ENCODE measurements around the gene AP3B1.
"Not testable (repeated sequence)": the region's sequence is repeated elsewhere in the genome, so short reads cannot be mapped to it uniquely, and the experiment has no call there.

The AP3B1 gene

DNA sequence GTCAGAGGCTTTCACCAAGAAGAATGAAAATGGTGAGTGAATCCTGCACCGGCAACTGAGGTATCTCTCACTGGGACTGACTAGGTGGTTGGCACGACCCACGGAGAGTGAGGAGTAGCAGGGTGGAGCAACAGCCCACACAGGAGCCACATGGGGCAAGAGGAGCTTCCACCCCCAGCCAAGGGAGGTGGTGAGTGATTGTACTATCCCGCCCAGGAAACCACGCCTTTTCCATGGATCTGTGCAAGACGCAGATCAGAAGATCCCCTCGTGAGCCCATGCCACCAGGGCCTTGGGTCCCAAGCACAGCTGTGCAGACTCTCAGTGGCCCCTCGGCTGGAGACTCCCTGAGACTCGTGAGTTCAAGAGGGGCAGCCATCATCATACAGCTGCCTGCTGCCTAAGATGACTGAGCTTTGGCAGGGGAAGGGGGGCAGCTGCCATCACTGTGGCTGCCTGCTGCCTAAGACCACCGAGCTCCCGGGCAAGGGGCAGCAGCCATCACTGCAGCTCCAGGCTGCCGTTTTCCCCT, 229.5 kb downstream of the AP3B1 start:
- no peak for DNase-seq (ENCODE audit: low spot score)

DNA sequence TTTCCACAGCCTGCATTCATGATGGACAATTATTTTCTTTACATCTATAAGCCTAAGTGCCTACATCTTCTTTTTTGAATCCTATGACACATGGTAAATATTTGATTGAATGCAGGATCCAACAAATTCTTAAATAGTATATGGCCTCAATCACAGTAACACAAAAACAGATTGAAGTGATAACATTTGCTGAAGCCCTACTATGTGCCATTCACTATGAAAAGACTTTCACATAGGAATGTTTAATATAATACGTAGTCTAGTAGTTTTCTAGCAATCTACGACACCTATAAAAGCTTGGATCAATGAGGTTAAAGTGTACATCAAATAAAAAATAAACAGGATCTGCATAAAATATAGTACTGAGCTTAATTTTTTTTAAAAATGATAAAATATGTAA, 231.0 kb downstream of the AP3B1 start:
- DNase-seq (ENCODE audit: low spot score) = no peak

DNA sequence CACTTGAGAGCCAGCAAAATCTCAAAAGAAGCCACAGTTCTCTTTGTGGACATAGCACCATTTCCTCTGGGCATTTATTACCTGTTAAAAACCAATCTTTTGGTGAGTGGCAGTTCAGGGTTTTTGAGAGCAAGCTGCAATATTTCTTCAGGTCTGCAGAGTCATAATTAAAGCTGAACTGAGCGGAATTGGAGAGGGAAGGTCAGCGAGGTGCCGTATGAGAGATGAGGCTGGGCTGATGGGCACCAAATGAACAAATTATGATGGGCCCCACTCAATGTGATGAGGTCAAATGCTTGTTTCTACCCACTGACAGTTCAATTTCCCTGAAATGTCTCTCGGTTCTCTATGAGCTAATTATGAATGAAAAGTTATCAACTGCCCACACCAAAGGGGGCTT, 231.9 kb downstream of the AP3B1 start:
- DNase-seq (ENCODE audit: low spot score) = no peak

DNA sequence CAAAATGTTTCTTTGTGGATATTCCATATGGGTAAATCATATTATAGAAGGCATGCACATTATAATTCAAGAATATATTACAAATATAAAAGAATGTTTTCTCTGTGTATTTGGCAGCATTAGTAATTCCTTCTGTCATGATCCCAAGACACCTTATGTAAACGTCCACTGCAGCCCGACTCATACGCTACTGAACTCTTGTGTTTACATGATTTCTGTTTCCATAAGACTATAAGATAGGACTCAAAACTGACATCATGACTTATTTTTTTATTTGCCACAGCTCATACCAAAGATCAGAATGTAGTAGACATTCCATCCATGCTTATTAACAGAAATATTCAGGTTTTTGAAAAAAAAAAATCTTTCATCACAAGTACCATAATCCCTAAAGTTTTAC, 234.1 kb downstream of the AP3B1 start:
- DNase-seq (ENCODE audit: low spot score) = no peak

DNA sequence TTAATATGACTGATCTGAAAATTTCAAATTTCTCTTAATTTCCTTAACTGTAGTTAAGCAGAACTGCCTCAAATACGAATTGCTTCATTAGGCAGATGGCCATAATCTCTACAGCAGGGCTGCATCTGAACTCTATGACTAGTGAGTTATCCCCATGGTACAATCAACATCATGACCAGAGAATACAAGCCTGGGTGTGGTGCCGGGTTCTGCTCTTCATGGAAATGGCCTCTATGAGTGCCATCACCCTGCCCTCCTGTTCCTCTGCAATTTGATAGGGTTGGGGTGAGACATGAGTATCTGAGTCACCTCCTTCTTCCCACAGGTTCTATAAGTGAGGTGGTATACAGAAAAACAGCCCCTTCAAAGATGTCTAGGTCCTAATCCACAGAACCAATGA, 235.9 kb downstream of the AP3B1 start:
- DNase-seq (ENCODE audit: low spot score) = no peak

DNA sequence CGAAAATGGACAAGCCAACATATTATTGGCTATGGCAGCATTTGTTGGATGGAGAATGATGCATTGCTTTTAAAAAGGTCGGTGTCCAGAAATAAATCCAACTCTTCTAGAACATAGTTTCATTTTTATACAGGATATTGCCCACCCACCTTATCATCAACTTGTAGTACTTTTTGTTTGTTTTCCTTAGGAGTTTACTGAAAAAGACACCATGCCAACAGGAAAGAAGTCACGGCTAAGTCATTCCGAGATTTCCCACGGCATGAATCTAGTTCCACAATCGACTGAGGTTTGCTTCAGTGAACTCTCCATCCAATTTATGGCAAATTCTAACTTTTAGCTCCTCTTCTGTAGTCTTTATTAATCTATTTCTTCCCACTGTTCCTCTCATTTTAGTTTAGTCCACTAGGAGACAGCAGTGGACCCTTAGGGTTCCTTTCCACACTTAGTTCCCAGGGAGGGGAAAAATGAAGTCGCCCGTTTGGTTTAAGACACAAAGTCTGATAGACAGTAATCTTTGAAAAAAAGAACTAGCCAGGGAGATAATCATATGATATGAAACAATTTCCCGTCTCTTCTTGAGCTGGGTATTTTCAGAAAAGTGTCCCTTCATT, 237.5 kb downstream of the AP3B1 start:
- no peak for DNase-seq (ENCODE audit: low spot score)

DNA sequence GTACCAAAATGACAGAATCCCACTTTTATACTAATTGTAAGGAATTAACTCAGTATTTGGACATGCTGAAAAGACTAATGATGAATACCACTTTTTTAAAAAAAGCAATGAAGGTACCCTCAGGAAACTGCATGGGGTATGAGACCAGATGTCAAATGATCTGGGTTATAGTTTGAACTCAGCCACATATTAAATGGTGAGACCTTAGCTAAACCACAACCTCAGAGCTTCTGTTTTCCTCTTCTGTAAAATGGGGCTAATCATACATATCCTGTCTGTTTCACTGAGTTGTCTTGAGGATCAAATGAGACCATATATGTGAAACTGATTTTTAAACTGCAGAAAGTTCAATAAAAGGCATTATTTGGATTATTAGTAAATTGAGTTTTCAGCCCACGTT, 238.4 kb downstream of the AP3B1 start:
- no peak for DNase-seq (ENCODE audit: low spot score)

DNA sequence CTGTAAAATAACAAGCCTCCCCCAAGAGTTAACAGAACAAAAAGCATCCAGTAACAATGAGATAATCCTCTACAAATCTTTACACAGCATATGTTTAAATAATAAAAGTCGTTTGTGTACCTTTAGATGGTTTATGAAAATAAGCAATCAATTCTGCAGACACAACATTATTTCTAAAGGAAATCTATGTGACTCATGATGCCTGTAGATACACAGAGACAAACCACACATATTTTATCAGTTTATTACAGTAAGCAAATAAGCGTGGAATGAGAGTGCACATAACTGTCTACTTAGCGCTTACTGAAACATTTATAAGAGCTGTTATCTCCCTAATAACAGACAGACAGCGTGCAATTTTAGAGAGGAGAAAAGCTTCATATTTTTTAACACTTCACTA, 243.6 kb downstream of the AP3B1 start:
- DNase-seq (ENCODE audit: low spot score) = no peak

DNA sequence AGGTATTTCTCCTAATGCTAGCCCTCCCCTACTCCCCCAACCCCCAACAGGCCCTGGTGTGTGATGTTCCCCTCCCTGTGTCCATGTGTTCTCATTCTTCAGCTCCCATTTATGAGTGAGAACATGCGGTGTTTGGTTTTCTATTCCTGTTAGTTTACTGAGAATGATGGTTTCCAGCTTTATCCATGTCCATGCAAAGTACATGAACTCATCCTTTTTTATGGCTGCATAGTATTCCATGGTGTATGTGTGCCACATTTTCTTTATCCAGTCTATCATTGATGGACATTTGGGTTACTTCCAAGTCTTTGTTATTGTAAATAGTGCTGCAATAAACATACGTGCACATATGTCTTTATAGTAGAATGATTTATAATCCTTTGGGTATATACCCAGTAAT, 247.7 kb downstream of the AP3B1 start:
- not testable (repeated sequence) for DNase-seq (ENCODE audit: low spot score)

DNA sequence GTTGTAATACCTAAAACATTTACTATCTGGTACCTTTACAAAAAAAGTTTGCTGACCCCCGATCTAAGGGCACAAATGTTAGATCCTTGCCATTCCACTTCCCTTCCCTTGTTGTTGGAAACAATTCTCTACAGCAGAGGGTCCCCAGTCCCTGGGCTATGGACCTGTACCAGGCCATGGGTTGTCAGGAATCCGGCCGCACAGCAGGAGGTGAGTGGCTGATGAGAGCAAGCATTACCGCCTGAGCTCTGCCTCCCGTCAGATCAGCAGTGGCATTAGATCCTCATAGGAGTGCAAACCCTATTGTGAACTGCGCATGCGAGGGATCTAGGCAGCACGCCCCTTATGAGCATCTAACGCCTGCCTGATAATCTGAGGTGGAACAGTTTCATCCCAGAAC, 248.5 kb downstream of the AP3B1 start:
- peak; percentile 23 for DNase-seq (ENCODE audit: low spot score)

DNA sequence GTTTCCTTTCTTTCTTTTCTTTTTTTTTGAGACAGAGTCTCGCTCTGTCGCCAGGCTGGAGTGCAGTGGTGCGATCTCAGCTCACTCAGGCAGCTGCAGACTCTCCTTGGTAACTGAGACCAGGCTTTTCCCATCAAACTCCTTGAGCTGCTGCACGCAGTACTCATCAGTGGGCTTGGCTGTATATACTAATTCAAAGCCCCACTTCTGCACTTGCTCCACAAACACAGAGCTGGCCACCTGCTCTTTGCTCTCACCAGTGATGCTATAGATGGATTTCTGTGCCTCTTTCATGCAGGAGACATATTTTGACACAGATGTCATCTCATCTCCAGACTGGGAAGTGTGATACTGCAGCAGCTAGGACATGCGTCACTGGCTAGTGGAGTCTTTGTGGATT, 252.7 kb downstream of the AP3B1 start:
- no peak for DNase-seq (ENCODE audit: low spot score)

DNA sequence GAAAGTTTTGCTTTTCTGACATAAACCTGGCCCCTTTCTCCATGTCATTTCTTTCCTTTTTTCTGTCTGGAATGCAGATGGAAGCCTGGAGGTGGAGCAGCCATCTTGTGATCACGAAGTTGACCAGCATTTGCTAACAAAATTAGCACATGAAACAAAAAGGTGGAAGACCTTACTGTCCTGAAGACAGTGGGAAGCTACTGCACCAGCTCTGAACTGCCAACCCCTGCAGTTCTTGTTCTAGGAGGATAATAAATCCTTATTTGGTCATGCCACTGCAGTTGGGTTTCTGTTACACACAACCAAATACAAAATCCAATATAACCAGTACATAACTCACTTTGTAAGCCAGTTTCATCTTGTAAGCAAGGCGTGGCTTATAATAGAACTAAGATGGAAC, 269.0 kb downstream of the AP3B1 start:
- peak; percentile 44 for DNase-seq (ENCODE audit: low spot score)

DNA sequence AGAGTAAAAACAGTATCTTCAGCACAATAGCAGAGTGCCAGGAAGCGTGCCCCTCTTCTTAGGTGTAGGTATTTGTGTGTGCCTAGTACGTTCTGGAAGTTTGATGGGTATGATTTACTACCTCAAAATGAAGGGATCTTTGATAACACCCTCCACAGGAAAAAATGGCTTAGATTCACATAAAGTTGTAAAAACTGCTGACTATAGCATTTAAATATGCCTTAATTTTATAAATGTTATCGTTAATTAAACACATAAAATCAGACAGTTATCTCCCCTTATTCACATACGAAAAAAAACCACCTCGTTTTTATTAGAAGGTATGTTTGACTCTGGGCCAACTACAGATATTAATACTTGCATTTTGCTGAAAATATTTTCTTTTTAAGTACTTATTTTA, 274.8 kb downstream of the AP3B1 start:
- DNase-seq (ENCODE audit: low spot score) = no peak

DNA sequence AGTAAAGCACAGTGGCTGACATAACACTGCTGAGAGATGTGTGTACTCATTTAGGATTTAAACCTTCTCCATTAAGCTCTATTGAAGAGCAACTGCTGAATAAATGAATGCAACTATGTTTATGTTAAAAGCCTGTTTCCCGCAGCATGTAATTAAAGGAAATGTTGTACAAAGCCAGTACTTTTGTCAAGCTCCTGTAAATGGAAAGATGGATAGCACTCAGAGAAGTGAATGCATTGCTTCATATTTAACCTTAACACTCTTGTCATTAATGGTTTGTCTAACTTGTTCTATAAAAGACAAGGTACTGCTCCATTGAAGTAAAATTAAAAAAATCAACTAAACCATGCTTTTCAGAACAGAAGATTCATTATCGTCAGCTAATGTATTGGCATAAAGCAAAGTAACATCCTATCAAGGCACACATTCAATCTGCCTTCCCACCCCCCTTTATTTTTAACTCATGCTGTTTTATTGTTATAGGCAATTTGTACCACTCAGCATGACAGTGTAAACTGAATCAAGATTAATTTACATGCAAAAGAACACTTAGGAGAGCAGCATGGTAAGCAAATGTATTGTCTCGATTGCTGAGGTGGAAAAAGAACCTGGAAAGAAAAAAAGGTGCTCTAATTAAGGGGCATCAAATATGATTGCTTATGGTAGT, 277.5 kb downstream of the AP3B1 start:
- DNase-seq (ENCODE audit: low spot score) = peak; percentile 35

DNA sequence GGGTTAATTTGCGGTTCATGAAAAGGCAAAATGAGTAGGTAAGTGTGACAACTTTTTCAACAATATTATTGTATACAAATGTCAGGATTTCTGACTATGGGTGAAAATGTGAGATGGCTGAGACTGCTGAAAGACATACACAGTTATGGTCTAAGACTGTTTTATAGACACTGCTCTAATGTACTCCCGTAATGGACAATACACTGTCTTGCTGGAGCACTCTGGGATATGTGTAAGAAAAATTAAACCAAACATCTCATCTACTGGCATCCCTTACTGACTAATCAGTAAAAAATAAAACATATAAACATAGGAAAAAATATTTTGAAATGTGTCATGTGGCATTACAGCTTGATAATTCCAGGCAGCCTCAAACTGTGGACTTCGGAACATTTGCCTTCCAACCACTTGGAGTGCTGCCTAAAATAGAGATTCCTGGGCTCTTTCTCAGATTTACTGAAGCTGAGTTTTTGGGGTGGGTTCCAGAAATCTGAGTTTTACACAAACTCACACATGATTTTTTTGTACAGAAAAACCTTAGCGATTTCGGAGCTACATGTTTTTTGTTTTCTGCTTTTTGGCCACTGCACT, 284.5 kb downstream of the AP3B1 start:
- no peak for DNase-seq (ENCODE audit: low spot score)

DNA sequence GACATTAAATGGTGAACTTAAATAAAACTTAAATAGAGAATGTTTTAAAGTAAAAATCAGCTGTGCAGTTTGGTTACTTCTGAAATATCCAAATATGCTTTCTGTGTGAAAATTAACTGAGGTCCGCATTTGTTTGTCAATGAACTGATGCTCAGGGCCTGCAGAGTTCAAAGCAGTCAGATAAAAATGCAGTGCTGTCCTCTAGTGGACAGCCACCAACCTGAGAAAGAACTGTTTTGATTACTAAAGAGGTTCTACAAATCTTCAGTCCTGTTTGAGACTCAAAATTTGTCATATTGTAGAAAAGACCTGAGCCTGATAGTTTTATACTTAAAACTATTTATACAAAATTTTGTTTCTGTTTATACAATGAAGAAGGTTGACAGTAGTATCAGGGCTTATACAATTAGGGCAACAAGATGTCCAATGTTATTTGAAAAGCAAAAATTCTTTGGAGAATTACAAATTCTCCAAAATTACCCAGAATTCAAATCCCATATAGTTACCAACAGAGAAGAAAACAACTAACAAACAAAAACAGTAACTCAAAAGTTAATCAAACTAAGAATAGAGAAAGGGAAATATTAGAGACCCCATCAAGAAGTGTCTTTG, 286.0 kb downstream of the AP3B1 start:
- peak; percentile 53 for DNase-seq (ENCODE audit: low spot score)

DNA sequence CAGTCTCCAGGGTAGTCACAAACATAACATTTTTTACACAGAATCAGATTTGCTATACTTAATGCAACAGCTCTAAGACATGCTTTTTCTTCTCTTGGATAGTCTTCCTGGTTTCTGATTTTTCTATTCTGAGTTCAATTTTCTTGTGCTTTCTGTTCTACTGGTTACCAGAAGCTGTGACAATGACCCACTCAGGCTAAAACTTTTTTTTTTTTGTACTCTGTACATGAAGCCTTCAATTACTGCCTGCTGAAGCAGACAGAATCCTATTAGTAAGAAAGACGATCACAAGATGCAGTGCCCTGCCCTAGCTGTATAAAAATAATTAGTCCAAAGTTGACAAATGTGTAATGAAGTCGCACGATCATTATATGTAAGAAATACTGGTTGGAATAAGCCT, 287.3 kb downstream of the AP3B1 start:
- DNase-seq (ENCODE audit: low spot score) = no peak

DNA sequence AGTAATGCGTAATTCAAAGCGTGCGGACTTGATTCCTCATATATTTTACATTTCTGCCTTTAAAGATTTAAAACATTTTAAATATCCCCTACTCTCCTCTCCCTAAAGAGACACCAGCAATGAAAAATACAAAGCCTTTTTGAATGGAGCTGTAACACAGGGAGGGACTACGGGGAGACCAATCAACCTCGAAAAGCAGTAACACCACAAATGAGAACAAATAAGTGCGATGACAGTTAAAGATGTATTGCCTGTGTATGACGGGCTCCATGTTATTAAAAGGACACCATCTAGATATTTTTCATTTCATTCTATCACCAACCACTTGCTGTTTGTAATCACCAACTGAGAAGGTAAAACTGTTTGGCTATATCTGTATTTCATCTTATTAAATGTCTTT, 288.0 kb downstream of the AP3B1 start:
- DNase-seq (ENCODE audit: low spot score) = no peak

DNA sequence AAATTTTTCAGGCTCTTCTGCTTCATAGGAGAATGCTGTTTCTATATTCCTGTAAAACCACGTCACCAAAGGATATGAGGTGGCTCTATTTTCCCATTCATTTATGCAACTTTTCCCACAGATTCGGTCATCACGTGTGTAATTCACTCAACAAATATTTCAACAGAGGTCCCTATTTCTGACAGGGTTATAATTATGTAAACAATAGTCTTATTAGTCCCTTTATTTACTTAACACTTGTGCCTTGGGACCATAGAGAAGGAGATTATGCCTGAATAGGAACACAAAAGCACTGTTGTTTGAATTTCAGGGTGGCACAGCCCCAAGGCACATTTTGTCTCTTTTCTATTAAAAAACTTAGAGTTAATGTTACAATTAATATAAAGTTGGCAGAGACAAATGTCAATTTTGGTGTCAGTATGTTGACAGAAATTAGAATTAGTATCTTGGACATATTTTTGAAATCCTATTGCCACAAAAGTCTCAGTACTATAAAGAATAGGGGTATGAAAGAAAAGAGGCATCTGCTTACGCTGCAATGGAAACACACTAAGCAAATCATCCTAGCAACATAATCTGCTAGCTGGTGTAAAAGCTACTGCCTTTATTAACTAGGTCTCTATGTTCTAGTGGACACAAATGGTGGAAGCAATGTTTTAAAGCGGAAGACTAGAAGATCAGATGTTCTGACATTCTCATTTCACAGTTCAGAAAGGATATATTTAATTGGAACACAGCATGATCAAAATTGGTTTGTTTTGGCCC, 289.3 kb downstream of the AP3B1 start:
- no peak for DNase-seq (ENCODE audit: low spot score)

DNA sequence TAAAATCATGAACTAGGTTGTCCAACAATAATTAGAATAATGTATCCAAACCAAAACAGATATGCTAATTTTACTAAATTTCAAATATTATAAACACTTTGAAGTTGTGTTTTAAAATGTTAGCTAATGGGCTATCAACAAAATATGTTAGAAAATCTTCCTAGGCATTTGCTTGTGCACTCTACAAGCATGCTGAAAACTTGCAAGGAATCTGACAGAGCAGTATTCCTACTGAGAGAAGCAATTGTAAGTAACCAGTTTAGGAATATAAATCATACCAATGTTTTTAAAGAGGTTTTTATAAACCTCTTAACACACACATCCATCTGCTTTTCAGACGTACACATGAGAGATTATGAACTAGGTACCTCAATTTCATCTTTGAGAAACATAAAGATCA, 289.9 kb downstream of the AP3B1 start:
- no peak for DNase-seq (ENCODE audit: low spot score)

DNA sequence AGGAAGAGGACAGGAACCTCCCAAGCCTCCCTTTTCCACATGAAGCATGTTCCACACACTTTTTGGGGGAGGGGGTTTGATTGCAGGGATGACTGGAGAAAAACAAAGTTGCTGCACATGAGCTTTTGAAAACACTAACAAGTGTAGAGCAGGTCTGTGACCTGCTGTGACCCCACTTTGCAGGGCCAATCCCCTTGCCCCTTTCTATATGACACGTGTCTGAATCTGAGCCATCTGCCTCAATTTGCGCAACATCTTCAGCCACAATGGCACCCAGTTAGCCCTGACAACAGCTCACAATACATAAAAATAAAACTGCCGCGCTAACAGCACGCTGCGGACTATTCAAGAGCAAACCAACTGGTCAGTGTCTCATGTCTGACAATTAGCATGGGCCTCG, 290.6 kb downstream of the AP3B1 start:
- no peak for DNase-seq (ENCODE audit: low spot score)

DNA sequence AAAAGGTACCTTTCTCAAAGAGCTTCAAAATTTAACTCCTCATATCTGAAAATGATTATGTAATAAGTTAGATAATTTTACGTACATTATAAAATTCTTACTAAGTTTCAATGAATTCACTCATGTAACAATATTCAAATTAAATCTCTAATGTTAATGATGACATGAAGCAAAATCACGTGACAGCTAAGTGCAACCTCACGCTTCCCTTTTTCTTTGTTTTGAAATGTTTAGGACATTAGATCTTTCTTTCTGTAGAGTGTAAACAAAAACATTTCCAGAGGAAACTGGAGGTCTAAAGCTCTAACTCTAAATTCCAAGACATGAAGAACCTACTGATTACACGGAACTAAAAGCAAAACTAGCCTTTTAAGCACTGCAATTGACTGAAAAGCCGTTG, 291.0 kb downstream of the AP3B1 start:
- no peak for DNase-seq (ENCODE audit: low spot score)

All from iPS-NIHi11 (cell line).